Neural cell (in vitro differentiated cells): ENCODE results near the gene DSCAM.

Experiments
- CTCF ChIP-seq: fragments of 450-650 bp; IDR thresholded peaks from 2 replicates; pipeline ENCODE4 v1.5.1; 2014; ENCODE audit warnings: antibody characterized with exemption, mild to moderate bottlenecking, moderate library complexity; ENCODE audit not compliant: poor library complexity, severe bottlenecking
- EP300 ChIP-seq: fragments of 450-650 bp; conservative IDR thresholded peaks from 2 replicates; pipeline ENCODE4 v1.6.1; 2014; ENCODE audit warnings: antibody characterized with exemption, mild to moderate bottlenecking, moderate library complexity; ENCODE audit not compliant: poor library complexity, severe bottlenecking
- MXI1 ChIP-seq: fragments of 450-650 bp; conservative IDR thresholded peaks from 2 replicates; pipeline ENCODE4 v1.6.1; 2014; ENCODE audit warnings: antibody characterized with exemption, mild to moderate bottlenecking; ENCODE audit not compliant: poor library complexity, severe bottlenecking
- POLR2AphosphoS5 ChIP-seq: IDR thresholded peaks from 2 replicates; pipeline ENCODE4 v1.6.1; 2012
- REST ChIP-seq: IDR thresholded peaks from 2 replicates; pipeline ENCODE4 v1.6.1; 2012; ENCODE audit warnings: borderline replicate concordance
- SMC3 ChIP-seq: fragments of 450-650 bp; conservative IDR thresholded peaks from 2 replicates; pipeline ENCODE4 v1.6.1; 2014; ENCODE audit warnings: antibody characterized with exemption, mild to moderate bottlenecking, moderate library complexity; ENCODE audit not compliant: poor library complexity
- TAF1 ChIP-seq: IDR thresholded peaks from 2 replicates; pipeline ENCODE4 v1.6.1; 2012; ENCODE audit warnings: low read depth

GRCh38 chr21:40871099-40871498 is 24.1 kb upstream of the DSCAM start:
- TF ChIP-seq CTCF, result no peak
- TF ChIP-seq REST, result no peak
- no peak for TF ChIP-seq TAF1
- TF ChIP-seq EP300, result no peak
- TF ChIP-seq POLR2AphosphoS5, result no peak
- TF ChIP-seq SMC3, result no peak
- TF ChIP-seq MXI1, result no peak
